Suppressor macrophage treated with lipopolysaccharide for 4 hours (primary cell): Measurements from ENCODE around the gene DNA2.

ENCODE experiments used
- DNase-seq: peaks from one replicate; pipeline ENCODE4 v3.0.0-alpha.2; 2020

The DNA2 gene

DNA sequence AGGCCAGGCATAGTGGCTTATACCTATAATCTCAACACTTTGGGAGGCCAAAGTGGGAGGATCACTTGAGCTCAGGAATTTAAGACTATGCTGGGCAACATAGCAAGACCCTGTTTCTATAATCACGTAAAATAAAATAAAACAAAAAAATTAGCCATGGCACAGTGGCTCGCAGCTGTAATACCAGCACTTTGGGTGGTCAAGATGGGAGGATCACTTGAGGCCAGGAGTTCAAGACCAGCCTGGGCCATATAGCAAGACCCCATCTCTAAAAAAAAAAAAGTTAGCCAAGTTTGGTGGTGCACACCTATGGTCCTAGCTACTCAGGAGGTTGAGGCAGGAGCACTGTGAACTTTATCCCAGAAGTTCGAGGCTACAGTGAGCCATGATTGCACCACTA, 30.9 kb downstream of the DNA2 start:
- DNase-seq = no peak

- peak; percentile 19 for DNase-seq
Measured at GRCh38 chr10:68435803-68436202, 36.0 kb downstream of the DNA2 start.

- no peak for DNase-seq
Measured at GRCh38 chr10:68434657-68435056, 37.1 kb downstream of the DNA2 start.

DNA sequence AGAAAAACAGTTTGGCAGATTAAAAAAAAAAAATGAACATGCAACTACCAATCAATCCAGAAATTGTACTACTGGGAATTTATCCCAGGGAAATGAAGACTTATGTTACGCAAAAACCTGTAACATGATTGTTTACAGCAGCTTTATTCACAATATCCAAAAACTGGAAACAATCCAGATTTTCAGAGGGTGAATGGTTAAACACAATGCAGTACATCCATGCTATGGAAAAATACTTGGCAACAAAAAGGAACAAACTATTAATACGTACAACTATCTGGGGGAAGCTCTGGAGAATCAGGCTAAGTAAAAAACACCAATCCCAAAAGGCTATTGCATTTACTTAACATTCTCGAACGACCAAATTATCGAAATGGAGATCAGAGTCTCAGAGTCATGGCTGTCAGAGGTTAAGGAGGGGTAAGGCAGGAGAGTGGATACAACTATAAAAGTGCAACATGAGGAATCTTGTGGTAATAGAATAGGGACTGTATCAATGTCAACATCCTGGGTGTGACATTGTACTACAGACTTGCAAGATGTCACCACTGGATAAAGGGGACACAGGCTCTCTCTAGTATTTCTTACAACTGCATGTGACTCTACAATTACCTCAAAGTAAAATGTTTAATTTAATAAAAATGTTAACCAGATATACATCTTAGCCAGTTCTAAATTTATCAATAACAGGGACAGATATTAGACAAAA, 43.2 kb downstream of the DNA2 start:
- no peak for DNase-seq

DNA sequence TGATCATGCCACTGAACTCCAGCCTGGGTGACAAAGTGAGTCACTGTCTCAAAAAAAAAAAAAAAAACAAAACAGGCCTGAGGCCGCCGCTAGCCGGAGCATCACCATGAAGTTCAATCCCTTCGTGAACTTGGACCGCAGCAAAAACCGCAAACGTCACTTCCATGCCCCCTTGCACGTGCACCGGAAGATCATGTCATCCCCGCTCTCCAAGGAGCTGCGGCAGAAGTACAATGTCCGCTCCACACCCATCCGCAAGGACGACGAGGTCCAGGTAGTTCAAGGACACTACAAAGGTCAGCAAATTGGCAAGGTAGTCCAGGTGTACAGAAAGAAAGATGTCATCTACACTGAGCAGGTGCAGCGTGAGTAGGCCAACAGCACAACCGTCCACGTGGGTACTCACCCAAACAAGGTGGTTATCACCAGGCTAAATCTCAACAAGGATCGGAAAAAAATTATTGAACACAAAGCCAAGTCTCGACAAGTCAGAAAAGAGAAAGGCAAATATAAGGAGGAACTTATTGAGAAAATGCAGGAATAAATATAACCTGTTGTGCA, 47.2 kb downstream of the DNA2 start:
- no peak for DNase-seq

GRCh38 chr10:68423522-68423921, 48.3 kb downstream of the DNA2 start:
- DNase-seq = no peak

DNA sequence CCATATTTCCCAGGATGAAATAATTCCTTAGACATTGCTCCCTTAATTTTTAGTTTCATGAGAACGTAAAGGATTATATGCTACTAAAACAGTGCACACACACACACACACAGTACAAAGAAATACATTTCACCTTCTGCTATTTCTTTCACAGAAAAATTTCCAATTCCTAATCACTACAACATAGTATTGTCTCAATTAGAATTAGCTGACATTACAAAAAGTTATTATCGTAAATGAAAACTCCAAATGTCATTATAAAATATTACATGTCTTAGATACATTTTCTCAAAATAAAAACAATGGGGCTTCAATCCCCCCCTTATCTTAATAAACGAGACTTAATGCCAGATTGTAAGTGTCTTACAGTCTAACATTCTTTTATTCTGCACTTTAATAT, 52.4 kb downstream of the DNA2 start:
- DNase-seq = no peak

DNA sequence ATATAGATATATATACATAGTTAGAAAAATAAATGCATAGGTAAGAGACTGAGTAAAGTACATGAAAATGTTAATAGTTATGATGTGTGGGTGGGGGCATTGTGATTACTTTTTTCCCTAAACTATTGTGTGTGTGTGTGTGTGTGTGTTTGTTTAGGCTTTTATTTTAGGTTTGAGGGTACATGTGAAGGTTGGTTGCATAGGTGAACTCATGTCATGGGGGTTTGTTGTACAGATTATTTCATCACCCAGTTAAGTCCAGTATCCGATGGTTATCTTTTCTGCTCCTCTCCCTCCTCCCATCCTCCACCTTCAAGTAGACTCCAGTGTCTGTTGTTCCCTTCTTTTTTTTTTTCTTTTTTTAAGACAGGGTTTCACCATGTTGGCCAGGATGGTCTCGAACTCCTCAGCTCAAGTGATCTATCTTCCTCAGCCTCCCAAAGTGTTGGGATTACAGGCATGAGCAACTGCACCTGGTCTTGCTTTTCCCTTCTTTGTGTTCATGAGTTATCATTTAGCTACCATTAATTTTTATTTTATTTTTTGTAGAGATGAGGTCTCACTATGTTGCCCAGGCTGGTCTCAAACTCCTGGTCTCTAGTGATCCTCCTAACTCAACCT, 62.8 kb downstream of the DNA2 start:
- no peak for DNase-seq

DNA sequence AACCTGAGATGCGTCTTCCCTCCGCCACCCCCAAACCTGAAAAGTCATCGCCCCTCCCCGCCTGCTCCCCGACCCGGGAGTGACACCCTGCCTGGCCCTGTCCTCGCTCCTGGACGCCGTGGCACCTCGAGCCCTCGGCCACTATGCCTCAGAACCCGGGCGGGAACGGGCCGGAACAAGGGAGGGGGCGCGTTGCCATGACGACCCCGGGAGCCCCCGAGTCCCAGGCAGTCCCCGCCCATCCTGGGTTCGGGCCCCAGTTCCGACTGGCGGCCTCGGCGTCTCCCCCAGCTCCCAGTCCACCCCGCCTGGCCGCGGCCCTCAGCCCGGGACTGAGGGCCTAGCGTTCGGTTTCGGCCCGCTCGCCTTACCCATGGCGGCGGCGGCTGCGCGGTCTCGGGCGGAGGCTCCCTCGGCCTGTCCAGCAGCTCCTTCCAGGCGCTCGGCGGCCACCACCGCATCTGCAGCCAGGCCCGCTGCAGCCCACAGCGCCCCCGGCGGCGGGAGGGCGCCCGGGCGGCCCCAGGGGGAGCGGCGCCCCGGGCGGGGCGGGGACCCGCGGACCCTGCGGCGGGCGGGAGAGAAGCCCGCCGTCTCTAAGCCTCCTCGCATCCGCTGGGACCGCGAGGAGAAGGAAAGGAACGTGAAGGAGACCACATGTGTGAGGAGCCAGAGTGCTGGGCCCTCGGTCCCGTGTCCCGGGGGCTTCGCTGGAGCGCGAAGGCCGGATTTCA, 64.8 kb downstream of the DNA2 start, which contains the start of gene RUFY2:
TSS of gene RUFY2 (minus strand) at position 463 of the 734 bp plus-strand sequence. CDS start at position 375, 88 bp downstream.
- DNase-seq = peak; percentile 87

DNA sequence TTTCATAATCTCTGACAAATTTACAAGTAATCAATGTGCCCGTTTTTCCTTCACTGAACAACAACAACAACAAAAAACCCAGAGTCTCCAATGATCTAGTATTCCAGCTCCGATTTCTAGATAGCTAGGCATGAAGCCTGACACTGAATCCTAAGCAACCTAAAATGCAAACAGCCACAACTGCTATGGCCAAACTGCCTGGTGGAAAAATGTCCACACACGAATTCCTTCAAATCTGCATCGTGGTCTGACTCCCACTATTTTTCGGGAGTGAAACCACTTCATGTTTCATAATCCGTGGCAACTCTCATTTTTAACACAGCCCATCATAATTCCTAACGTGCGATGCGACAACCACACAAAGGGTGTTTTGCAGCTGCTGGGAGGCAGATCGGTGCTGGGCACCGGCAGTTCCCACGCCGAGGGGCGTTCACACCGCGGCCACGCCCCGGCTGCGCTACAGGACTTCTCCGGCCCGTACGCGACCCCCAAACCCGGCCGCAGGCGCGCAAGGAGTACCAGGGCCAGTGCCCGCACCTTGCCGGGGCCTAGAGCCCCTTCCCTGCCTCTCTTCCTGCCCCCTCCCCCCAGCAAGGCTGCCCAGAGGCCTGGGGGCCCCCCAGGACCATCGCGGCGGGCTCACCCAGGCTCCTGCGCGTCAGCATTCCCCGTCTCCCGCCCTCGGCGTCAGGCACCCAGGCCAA, 65.5 kb downstream of the DNA2 start:
- peak; percentile 57 for DNase-seq

GRCh38 chr10:68403701-68404100, 68.1 kb downstream of the DNA2 start:
- DNase-seq = no peak

- no peak for DNase-seq
Measured at GRCh38 chr10:68402276-68402675, 69.5 kb downstream of the DNA2 start.

DNA sequence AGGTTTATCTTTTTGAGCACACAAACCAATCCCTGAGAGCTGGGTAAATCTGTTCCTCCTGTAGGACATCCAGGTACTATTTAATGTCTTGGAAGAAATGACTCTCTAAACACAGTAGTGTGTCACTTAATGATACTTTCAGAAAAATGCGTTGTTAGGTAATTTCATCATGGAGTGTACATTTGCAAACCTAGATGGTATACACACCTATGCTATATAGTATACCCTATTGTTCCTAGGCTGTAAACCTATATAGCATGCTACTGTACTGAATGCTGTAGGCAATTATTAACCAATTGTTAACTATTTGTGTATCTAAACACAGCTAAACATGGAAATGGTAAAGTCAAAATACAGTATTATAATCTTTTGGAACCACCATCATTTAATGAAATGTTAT, 74.8 kb downstream of the DNA2 start:
- no peak for DNase-seq

- DNase-seq = no peak
Measured at GRCh38 chr10:68385740-68386139, 86.0 kb downstream of the DNA2 start.

DNA sequence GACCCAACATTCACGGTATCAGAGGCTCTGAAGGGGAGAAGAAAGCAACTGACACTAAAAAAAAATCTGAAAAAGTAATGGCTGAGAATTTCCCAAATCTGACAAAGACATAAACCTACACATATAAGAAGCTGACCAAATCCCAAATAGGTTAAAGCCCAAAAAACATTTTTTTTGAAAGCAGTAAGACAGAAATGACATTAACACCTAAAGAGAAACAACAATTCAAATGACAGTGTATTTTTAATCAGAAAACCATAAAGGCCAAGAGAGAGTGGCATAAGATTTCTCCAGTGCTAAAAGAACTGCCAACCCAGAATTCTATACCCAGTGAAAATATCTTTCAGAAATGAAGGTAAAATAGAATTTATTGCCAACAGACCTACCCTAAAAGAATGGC, 100.2 kb downstream of the DNA2 start:
- DNase-seq = no peak

- DNase-seq = no peak
Measured at GRCh38 chr10:68367121-68367520, 104.7 kb downstream of the DNA2 start.

- DNase-seq = no peak
Measured at GRCh38 chr10:68366600-68366999, 105.2 kb downstream of the DNA2 start.

- no peak for DNase-seq
Measured at GRCh38 chr10:68365611-68366010, 106.2 kb downstream of the DNA2 start.

DNA sequence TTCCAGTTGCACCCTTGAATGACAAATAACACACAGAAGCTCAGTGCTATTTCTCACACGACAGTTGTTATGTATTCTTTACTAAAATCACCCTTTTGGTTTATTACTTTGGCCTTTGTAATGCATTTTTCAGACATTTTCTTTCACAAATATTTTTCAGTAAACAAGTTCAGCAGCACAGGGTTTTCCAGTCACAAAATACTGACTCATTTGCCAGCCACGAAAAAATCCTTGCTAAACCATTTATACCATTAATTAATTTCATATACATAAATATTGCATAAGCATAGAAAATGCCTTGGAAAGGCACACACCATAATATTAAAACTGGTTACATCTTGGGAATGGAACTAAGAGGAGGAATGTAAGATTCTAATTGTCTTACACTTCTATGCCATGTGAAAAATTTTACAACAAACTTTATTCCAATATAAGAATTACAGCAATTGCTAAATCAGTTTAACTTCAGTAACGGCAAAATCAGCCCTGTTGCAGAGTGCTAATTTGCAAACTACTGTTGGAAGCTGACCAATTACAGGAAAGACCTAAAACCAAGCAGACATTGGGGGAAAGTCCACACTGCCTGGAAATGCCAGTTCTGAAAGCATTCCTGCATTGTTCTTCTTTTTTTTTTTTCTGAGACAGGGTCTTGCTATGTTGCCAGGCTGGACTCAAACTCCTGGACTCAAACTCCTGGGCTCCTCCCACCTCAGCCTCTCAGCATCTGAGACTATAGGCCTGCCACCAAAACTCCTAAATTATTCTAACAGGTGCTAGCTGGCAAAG, 107.5 kb downstream of the DNA2 start:
- DNase-seq = no peak
